NT2/D1 (cell line): ENCODE measurements around the gene SUGP2.

Source experiments
- DNase-seq: peaks from one replicate; pipeline ENCODE4 v3.0.0-alpha.2; 2011; ENCODE audit warnings: low read depth, low spot score
- H3K27me3 ChIP-seq: 2 replicates; pipeline ENCODE4 v1.6.0; 2011; ENCODE audit warnings: mild to moderate bottlenecking; ENCODE audit not compliant: insufficient read length, insufficient read depth
- H3K36me3 ChIP-seq: 2 replicates; pipeline ENCODE4 v1.6.1; 2011; ENCODE audit warnings: mild to moderate bottlenecking, low read length, mixed read lengths; ENCODE audit not compliant: insufficient read depth, insufficient read length
- H3K4me1 ChIP-seq: 2 replicates; pipeline ENCODE4 v1.5.1; 2011; ENCODE audit not compliant: insufficient read depth, insufficient read length
- H3K4me3 ChIP-seq: 2 replicates; pipeline ENCODE4 v1.5.1; 2011; ENCODE audit warnings: low read depth; ENCODE audit not compliant: insufficient read length
- H3K9ac ChIP-seq: 2 replicates; pipeline ENCODE4 v1.6.0; 2011; ENCODE audit warnings: low read depth; ENCODE audit not compliant: insufficient read length
- H3K9me3 ChIP-seq: 2 replicates; pipeline ENCODE4 v1.5.1; 2011; ENCODE audit warnings: mild to moderate bottlenecking, low read length; ENCODE audit not compliant: insufficient read depth
- SUZ12 ChIP-seq: IDR thresholded peaks from 2 replicates; pipeline ENCODE4 v1.6.1; 2011; ENCODE audit not compliant: insufficient read length, insufficient read depth; ENCODE audit errors: extremely low read depth
- YY1 ChIP-seq: IDR thresholded peaks from 2 replicates; pipeline ENCODE4 v1.6.1; 2011; ENCODE audit not compliant: insufficient read length, insufficient read depth
- ZNF274 ChIP-seq: IDR thresholded peaks from 2 replicates; pipeline ENCODE4 v1.6.1; 2011; ENCODE audit warnings: mild to moderate bottlenecking, low read depth, low read length

Gene SUGP2

GRCh38 chr19:18948075-18948975 lies 85.0 kb downstream of the SUGP2 start:
- H3K27me3 ChIP-seq, result no peaks in the 10 kb centered on the region
- no peak for TF ChIP-seq ZNF274
- no peak for TF ChIP-seq YY1
- TF ChIP-seq SUZ12, result no peak
- peak overlapping the region; percentile 38 for H3K9ac ChIP-seq
- no peak for DNase-seq
- peaks cover 9% of the 10 kb centered on the region for H3K4me1 ChIP-seq
- H3K36me3 ChIP-seq, result no peaks in the 10 kb centered on the region
- no peak overlapping the region for H3K4me3 ChIP-seq
- H3K9me3 ChIP-seq, result no peaks in the 10 kb centered on the region

- Histone ChIP-seq H3K4me3 (no peak overlapping the region), H3K27me3 (peaks cover 1% of the 10 kb centered on the region), H3K9ac (no peak overlapping the region), H3K4me1 (peaks cover 10% of the 10 kb centered on the region), H3K36me3 (no peaks in the 10 kb centered on the region), H3K9me3 (no peaks in the 10 kb centered on the region)
- no peak for DNase-seq
- TF ChIP-seq ZNF274 (no peak), SUZ12 (no peak), YY1 (no peak)
Observed at GRCh38 chr19:18946918-18947317, 86.4 kb downstream of the SUGP2 start.

- no peak for DNase-seq
- no peaks in the 10 kb centered on the region for H3K9me3 ChIP-seq
- H3K4me1 ChIP-seq, result peaks cover 13% of the 10 kb centered on the region
- H3K9ac ChIP-seq, result no peak overlapping the region
- TF ChIP-seq SUZ12 (no peak), ZNF274 (no peak), YY1 (no peak)
- peaks cover 6% of the 10 kb centered on the region for H3K27me3 ChIP-seq
- H3K36me3 ChIP-seq, result no peaks in the 10 kb centered on the region
- H3K4me3 ChIP-seq, result no peak overlapping the region
Observed at GRCh38 chr19:18946335-18946734, 87.0 kb downstream of the SUGP2 start.

GRCh38 chr19:18945297-18945696 lies 88.0 kb downstream of the SUGP2 start:
- Histone ChIP-seq H3K9ac (no peak overlapping the region), H3K4me1 (peaks cover 14% of the 10 kb centered on the region), H3K27me3 (peaks cover 6% of the 10 kb centered on the region), H3K4me3 (no peak overlapping the region), H3K9me3 (no peaks in the 10 kb centered on the region), H3K36me3 (no peaks in the 10 kb centered on the region)
- TF ChIP-seq SUZ12, result no peak
- TF ChIP-seq ZNF274, result no peak
- TF ChIP-seq YY1, result no peak
- no peak for DNase-seq

- peaks cover 11% of the 10 kb centered on the region for H3K4me1 ChIP-seq
Observed at GRCh38 chr19:18943465-18943864, 89.9 kb downstream of the SUGP2 start.

GRCh38 chr19:18942692-18943091 lies 90.6 kb downstream of the SUGP2 start:
- TF ChIP-seq SUZ12 (no peak), ZNF274 (no peak), YY1 (no peak)

More at GRCh38 chr19:18943465-18943864, 89.9 kb downstream of the SUGP2 start:
- Histone ChIP-seq H3K4me3 (no peak overlapping the region), H3K36me3 (peaks cover 7% of the 10 kb centered on the region), H3K9me3 (no peaks in the 10 kb centered on the region), H3K27me3 (peaks cover 6% of the 10 kb centered on the region), H3K9ac (no peak overlapping the region)
- TF ChIP-seq ZNF274 (no peak), YY1 (no peak), SUZ12 (no peak)
- DNase-seq, result no peak

GRCh38 chr19:18941628-18942354 lies 91.5 kb downstream of the SUGP2 start:
- Histone ChIP-seq H3K9me3 (no peaks in the 10 kb centered on the region), H3K9ac (peak overlapping the region; percentile 66), H3K27me3 (peaks cover 6% of the 10 kb centered on the region), H3K36me3 (peaks cover 20% of the 10 kb centered on the region), H3K4me3 (peak overlapping the region; percentile 31), H3K4me1 (peaks cover 11% of the 10 kb centered on the region)
- no peak for DNase-seq
- TF ChIP-seq YY1 (no peak), SUZ12 (no peak), ZNF274 (no peak)

More at GRCh38 chr19:18942692-18943091, 90.6 kb downstream of the SUGP2 start:
- H3K9me3 ChIP-seq, result no peaks in the 10 kb centered on the region
- H3K27me3 ChIP-seq, result peaks cover 6% of the 10 kb centered on the region
- H3K4me3 ChIP-seq, result no peak overlapping the region
- peaks cover 11% of the 10 kb centered on the region for H3K4me1 ChIP-seq
- H3K36me3 ChIP-seq, result peaks cover 14% of the 10 kb centered on the region
- H3K9ac ChIP-seq, result no peak overlapping the region
- DNase-seq, result no peak
